ACC112 (cell line): ENCODE results near the gene SPAG16.
A peak's percentile ranks its signal among the peaks of the same experiment; 100 is the strongest.

ENCODE experiments used
- H2AFZ ChIP-seq: fragments of 200-600 bp; sonication (generic); one replicate; pipeline ENCODE4 v1.6.0; 2017; ENCODE audit warnings: antibody characterized with exemption, low read length; ENCODE audit not compliant: unreplicated experiment
- H3K27ac ChIP-seq: fragments of 200-600 bp; sonication (generic); 2 replicates; pipeline ENCODE4 v1.5.1; 2014; ENCODE audit warnings: low read depth, mild to moderate bottlenecking, antibody characterized with exemption, low read length, moderate library complexity
- H3K27me3 ChIP-seq: fragments of 200-600 bp; sonication (generic); 2 replicates; pipeline ENCODE4 v1.6.1; 2014; ENCODE audit warnings: mild to moderate bottlenecking, antibody characterized with exemption, low read length, moderate library complexity, mixed read lengths; ENCODE audit not compliant: insufficient read depth
- H3K36me3 ChIP-seq: fragments of 200-600 bp; sonication (generic); 2 replicates; pipeline ENCODE4 v1.6.1; 2016; ENCODE audit warnings: mild to moderate bottlenecking, antibody characterized with exemption, low read length, moderate library complexity, mixed read lengths; ENCODE audit not compliant: insufficient read depth
- H3K4me1 ChIP-seq: fragments of 200-600 bp; sonication (generic); one replicate; pipeline ENCODE4 v1.6.1; 2016; ENCODE audit warnings: low read length, mixed read lengths; ENCODE audit not compliant: insufficient read depth, unreplicated experiment, control insufficient read depth
- H3K4me3 ChIP-seq: fragments of 200-600 bp; sonication (generic); 2 replicates; pipeline ENCODE4 v1.5.1; 2014; ENCODE audit warnings: mild to moderate bottlenecking, low read depth, low read length
- H3K79me2 ChIP-seq: fragments of 200-600 bp; sonication (generic); one replicate; pipeline ENCODE4 v1.6.0; 2016; ENCODE audit warnings: low read length; ENCODE audit not compliant: control insufficient read depth, unreplicated experiment, insufficient read depth

SPAG16 gene

DNA sequence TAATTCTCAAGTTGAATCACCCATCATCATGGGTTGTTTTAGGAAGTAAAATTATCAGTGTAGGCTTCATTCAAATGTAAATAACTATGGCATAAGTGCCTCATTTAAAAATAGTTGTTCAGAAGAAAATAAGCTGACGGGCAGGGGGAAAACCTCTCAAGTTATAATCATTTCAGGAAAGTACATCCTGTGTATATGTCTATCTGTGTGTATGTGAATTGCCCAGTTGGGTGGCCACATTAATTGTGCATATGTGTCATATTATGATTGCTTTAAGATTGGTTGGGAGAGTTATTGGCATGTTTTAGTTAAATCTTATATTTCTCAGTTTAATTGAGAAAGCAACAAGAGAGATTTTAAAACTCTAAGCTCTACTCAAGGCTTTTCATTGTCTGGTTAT is 843.8 kb downstream of the SPAG16 start:
- Histone ChIP-seq H3K4me1 (peaks cover 22% of the 10 kb centered on the region), H3K4me3 (no peak overlapping the region), H3K36me3 (no peaks in the 10 kb centered on the region), H3K27ac (peak overlapping the region; percentile 44), H3K79me2 (no peaks in the 10 kb centered on the region), H2AFZ (peak overlapping the region; percentile 28), H3K27me3 (no peaks in the 10 kb centered on the region)

GRCh38 chr2:214130114-214130513 is 845.9 kb downstream of the SPAG16 start:
- H3K27ac ChIP-seq: no peak overlapping the region
- H3K4me1 ChIP-seq: peaks cover 22% of the 10 kb centered on the region
- no peaks in the 10 kb centered on the region for H3K27me3 ChIP-seq
- no peaks in the 10 kb centered on the region for H3K79me2 ChIP-seq
- no peak overlapping the region for H2AFZ ChIP-seq
- H3K36me3 ChIP-seq: no peaks in the 10 kb centered on the region
- H3K4me3 ChIP-seq: no peak overlapping the region

DNA sequence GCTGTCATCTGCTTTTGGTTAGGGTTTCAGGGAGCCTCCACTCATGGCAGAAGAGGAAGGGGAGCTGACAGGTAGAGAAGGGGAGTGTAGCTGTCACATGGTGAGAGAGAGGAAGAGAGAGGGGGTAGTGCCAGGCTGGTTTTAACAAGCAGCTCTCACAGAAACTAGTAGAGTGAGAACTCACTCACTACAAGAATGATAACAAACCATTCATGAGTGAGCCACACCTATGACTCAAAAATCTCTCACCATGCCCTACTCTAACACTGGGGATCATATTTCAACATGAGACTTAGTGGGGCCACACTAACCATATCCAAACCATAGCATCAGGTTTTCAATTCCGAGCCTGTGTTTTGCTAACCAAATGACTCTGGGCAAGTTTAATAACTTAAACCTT is 851.7 kb downstream of the SPAG16 start:
- Histone ChIP-seq H3K27me3 (no peaks in the 10 kb centered on the region), H3K27ac (no peak overlapping the region), H3K4me3 (no peak overlapping the region), H2AFZ (no peak overlapping the region), H3K4me1 (peaks cover 6% of the 10 kb centered on the region), H3K36me3 (no peaks in the 10 kb centered on the region), H3K79me2 (no peaks in the 10 kb centered on the region)

GRCh38 chr2:214138779-214139178 is 854.5 kb downstream of the SPAG16 start:
- Histone ChIP-seq H3K36me3 (no peaks in the 10 kb centered on the region), H3K27me3 (no peaks in the 10 kb centered on the region), H3K27ac (no peak overlapping the region), H3K79me2 (no peaks in the 10 kb centered on the region), H2AFZ (no peak overlapping the region), H3K4me3 (no peak overlapping the region), H3K4me1 (peaks cover 6% of the 10 kb centered on the region)

DNA sequence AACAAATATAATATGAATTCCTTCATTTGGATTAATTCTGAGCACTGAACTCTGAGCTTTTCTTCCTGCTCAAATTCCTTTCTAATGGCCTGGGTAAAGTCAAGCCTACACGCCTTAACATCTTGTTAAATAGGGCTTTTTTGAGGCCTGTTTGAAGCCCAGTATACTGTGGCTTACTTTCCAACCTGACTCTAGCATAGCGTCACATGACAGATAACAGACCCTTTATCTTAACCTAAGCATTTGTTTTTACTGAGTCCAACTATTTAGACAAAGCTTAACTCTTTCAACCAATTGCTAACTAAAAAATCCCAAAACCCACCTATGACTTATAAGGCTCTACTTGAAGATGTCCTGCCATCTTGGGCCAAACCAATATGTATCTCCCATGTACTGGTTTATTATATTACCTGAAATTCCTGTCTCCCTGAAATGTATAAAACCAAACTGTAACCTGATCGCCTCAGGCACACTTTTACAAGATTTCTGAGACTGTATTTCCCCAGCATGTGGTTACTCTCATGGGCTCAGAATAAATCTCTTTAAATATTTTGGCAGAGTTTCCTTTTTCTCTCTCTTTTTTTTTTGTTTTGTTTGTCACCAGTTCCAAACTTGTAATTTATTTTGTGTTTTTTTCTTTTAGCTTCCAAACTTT is 855.5 kb downstream of the SPAG16 start:
- no peak overlapping the region for H2AFZ ChIP-seq
- no peaks in the 10 kb centered on the region for H3K79me2 ChIP-seq
- peaks cover 6% of the 10 kb centered on the region for H3K4me1 ChIP-seq
- no peak overlapping the region for H3K27ac ChIP-seq
- no peaks in the 10 kb centered on the region for H3K36me3 ChIP-seq
- no peaks in the 10 kb centered on the region for H3K27me3 ChIP-seq
- H3K4me3 ChIP-seq: no peak overlapping the region

- no peaks in the 10 kb centered on the region for H3K27me3 ChIP-seq
- no peak overlapping the region for H3K4me3 ChIP-seq
- no peaks in the 10 kb centered on the region for H3K4me1 ChIP-seq
- no peaks in the 10 kb centered on the region for H3K36me3 ChIP-seq
- no peak overlapping the region for H2AFZ ChIP-seq
- no peaks in the 10 kb centered on the region for H3K79me2 ChIP-seq
- H3K27ac ChIP-seq: no peak overlapping the region
Measured at GRCh38 chr2:214156971-214157370, 872.7 kb downstream of the SPAG16 start.

DNA sequence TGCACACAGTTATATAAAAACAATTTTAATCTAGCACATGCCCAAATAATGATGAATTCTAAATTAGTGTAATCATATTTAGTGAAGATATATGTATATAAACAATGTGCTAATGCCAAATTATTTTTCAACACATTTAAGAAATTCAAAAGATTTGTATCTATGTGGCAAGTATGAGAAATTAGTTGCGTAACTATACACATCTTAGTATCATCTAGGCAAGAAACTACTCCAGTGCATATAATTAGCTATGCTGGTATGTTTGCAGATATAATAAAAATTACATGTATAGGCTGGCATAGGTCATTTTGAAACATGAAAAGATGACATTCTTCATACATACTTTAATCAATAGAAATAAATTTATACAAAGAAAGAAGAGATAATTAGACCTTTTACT is 874.6 kb downstream of the SPAG16 start:
- Histone ChIP-seq H3K4me1 (no peaks in the 10 kb centered on the region), H2AFZ (no peak overlapping the region), H3K27ac (no peak overlapping the region), H3K4me3 (no peak overlapping the region), H3K27me3 (no peaks in the 10 kb centered on the region), H3K36me3 (no peaks in the 10 kb centered on the region), H3K79me2 (no peaks in the 10 kb centered on the region)

GRCh38 chr2:214169281-214169680 is 885.0 kb downstream of the SPAG16 start:
- no peak overlapping the region for H3K27ac ChIP-seq
- no peak overlapping the region for H2AFZ ChIP-seq
- no peaks in the 10 kb centered on the region for H3K36me3 ChIP-seq
- H3K4me3 ChIP-seq: no peak overlapping the region
- H3K4me1 ChIP-seq: no peaks in the 10 kb centered on the region
- no peaks in the 10 kb centered on the region for H3K79me2 ChIP-seq
- H3K27me3 ChIP-seq: no peaks in the 10 kb centered on the region

GRCh38 chr2:214169736-214170135 is 885.5 kb downstream of the SPAG16 start:
- Histone ChIP-seq H3K36me3 (no peaks in the 10 kb centered on the region), H3K27me3 (no peaks in the 10 kb centered on the region), H3K4me3 (no peak overlapping the region), H2AFZ (no peak overlapping the region), H3K27ac (no peak overlapping the region), H3K4me1 (no peaks in the 10 kb centered on the region), H3K79me2 (no peaks in the 10 kb centered on the region)

DNA sequence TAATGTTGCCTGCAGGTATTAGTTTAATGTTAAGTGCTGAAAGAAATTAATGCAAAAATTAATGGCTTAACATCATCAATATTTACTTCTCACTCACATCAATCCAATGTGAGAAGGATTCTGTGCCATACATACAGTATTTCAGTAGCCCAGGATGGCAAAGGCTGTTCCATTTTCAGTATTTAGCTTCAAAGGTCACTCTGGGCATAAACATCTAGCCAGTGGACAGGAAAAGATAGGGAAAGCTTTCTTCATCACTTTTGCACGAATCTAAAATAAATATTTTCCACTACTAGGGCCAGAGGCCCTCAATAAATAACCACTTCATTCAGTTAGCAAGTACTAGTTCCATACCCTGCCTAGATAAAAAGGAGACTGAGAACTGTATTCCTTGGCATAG is 890.3 kb downstream of the SPAG16 start:
- Histone ChIP-seq H2AFZ (no peak overlapping the region), H3K4me3 (no peak overlapping the region), H3K27ac (no peak overlapping the region), H3K79me2 (no peaks in the 10 kb centered on the region), H3K4me1 (no peaks in the 10 kb centered on the region), H3K27me3 (no peaks in the 10 kb centered on the region), H3K36me3 (no peaks in the 10 kb centered on the region)

- no peaks in the 10 kb centered on the region for H3K79me2 ChIP-seq
- no peak overlapping the region for H3K4me3 ChIP-seq
- no peak overlapping the region for H2AFZ ChIP-seq
- no peaks in the 10 kb centered on the region for H3K27me3 ChIP-seq
- no peaks in the 10 kb centered on the region for H3K4me1 ChIP-seq
- H3K27ac ChIP-seq: no peak overlapping the region
- no peaks in the 10 kb centered on the region for H3K36me3 ChIP-seq
Measured at GRCh38 chr2:214180071-214180470, 895.8 kb downstream of the SPAG16 start.
